ENCODE data around the gene HSF4. TPM values are rescaled to one million over a fixed set of nuclear protein-coding genes. Genes with fewer than 3 reads are reported as not detected.
"Not testable (repeated sequence)": the region's sequence is repeated elsewhere in the genome, so short reads cannot be mapped to it uniquely, and the experiment has no call there.

HSF4 gene
- 3.8 TPM for total RNA-seq

DNA sequence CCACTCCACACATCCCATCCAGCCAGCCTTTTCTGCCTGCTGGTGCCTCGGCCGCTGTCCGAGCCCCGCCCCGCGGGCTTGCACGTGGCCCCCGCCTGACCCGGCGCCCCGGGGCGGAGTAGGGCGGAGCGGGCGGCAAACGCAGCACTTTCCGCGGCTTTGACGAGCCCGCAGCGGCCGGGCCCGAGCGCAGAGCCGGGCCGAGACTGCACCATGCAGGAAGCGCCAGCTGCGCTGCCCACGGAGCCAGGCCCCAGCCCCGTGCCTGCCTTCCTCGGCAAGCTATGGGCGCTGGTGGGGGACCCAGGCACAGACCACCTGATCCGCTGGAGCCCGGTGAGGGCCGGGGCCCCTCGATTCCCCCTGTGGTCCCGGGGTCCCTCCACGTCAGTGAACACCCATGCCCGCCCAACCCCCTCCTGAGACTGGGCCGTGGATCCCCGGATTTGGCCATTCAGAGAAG is at the start of gene HSF4:
Gene HSF4, plus strand, starts transcription at position 147 of the 463 bp plus-strand sequence. Its CDS starts 67 bp downstream, at position 214.
- DNase-seq, result no peak

- no peak for DNase-seq
These were observed 49.8 kb upstream of the HSF4 start for GRCh38 chr16:67114793-67115192.

DNA sequence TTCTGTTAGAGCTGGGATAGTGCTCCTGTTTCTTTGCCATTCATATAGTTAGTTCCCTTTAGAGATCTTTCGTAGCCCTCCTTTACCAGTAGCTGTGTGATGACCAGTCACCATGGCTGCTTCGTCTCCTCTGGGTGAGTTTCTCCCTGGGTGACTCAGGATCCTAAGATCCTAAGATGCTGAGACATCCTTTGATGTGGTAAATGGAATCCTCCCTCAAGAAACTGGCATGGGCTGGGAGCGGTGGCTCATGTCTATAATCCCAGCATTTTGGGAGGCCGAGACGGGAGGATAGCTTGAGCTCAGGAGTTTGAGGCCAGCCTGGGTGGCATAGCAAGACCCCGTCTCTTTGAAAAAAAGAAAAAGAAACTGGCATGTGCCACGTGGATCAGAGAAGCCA is 48.9 kb upstream of the HSF4 start:
- no peak for DNase-seq

DNA sequence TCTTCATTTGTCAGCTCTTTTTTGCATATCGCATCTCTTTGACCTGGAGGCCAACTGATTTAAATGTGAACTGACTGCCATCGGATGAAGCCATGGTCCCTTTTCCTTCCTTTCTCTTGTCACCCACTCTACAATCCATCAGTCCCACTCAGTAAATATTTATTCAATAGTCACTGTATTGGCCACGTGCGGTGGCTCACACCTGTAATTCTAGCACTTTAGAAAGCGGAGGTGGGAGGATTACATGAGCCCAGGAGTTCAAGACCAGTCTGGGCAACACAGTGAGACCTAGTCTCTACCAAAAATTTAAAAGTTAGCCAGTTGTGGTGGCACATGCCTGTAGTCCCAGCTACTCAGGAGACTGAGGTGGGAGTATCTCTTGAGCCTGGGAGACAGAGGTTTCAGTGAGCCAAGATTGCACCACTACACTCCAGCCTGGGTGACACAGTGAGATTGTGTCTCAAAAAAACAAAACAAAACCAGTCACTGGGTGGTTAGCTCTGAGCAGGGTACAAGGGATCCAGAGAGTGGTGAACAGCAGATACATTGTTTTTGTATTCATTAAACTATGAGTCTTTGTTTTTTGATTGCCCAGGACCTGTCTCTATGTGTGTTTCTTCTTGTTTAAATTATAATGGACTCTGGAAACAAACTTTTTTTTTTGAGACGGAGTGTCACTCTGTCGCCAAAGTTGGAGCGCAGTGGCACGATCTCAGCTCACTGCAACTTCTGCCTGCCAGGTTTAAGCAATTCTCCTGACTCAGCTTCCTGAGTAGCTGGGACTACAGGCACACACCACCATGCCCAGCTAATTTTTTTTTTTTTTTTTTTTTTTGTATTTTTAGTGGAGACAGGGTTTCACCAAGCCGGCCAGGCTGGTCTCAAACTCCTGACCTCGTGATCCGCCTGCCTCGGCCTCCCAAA is 47.9 kb upstream of the HSF4 start:
- DNase-seq, result no peak

- no peak for DNase-seq
These were observed 46.8 kb upstream of the HSF4 start for GRCh38 chr16:67117716-67118115.

DNA sequence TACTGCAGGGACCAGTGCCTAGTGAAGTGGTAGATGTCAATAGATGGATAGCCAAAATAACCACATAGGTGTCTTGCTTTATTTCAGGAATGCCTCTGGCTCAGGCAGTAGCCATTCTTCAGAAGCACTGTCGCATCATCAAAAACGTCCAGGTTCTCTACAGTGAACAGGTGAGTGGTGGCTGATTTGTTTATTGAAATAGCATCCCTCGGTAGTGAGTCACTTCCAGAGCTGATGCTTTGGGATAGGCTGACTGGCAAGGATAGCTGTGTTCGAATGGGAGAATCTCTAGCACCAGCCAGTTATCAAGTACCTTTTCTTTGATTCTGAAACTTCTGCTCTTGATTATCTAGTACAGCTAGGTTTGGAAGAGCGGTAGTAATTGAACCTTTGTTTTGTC is 44.5 kb upstream of the HSF4 start:
- no peak for DNase-seq

- DNase-seq, result not testable (repeated sequence)
These were observed 41.7 kb upstream of the HSF4 start for GRCh38 chr16:67122799-67123198.

DNA sequence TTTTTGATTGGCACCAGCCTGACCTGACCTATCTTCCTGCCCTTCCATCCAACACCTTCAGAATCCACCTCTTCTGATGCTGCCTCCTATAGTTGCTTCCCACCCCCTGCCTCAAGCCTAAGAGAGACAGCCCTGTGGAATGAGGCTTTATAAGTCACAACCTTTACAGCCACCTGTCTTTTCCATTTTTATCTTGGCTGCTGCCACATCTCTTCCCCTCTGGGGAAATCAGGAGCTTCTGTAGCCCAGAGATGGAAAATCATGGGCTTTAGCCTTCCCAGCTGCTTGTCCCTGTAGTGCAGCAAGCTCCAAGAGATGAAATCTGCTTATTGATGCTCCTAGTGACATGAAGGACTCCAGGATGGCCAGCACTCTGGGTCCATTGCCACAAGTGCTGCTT is 36.1 kb upstream of the HSF4 start:
- no peak for DNase-seq

DNA sequence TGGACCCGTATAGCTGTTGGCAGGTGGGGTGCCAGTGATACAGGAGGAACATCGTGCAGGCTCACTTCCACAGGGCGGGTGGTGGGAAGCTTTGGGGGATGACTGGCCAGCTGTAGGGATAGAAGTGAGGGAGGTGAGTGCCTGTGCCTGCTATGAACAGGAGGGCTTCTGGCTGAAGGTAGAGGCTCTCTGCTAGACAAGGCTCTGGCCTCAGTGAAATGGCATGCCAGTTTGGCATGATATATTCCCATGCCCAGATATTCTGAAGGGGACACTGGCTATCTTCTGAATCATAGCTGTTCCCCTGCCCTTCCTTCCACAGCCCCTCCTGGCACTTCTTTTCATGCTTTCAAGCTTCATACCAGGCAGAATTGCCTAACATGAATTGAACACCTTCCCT is 35.7 kb upstream of the HSF4 start:
- DNase-seq, result no peak

DNA sequence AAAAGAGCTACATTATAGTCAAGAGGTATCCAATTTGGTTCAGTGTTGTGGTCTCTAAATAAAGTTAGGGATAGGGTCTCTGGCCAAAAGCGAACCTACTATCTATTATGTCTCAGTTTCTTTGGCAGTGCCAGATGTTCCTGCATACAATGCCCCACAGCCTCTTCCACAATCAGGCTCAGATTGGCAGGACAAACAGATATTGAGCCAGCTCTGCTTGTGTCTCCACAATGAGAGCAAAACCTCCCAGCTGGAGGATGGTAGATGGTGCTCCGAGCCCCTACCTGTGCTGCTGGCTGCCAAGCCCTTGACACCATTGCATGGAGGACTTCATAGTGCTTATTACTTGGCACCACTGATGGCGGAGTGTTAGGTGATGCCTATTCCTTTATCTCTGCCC is 35.1 kb upstream of the HSF4 start:
- no peak for DNase-seq

GRCh38 chr16:67137605-67138004 is 26.9 kb upstream of the HSF4 start:
- no peak for DNase-seq

GRCh38 chr16:67141391-67141790 is 23.2 kb upstream of the HSF4 start:
- DNase-seq, result no peak

DNA sequence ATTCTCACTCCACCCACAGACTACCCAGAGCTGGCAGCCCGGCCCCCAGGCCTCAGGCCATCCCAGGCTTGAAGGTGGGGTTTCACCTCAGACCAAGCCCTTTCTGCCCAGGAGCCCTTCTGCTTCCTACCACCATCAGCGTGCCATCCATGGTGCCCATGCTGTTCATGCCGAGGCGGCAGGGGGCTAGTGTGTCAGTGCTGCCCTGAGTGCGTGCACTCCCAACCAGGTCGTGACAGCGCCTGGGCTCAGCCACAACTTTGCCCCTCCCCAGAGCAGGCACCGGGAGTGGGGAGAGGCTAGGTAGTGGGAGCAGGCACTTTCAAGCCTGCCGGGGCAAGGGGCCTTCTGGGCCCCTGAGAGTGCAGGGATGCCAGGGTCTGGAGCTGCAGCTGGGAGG is 22.2 kb upstream of the HSF4 start:
- no peak for DNase-seq

DNA sequence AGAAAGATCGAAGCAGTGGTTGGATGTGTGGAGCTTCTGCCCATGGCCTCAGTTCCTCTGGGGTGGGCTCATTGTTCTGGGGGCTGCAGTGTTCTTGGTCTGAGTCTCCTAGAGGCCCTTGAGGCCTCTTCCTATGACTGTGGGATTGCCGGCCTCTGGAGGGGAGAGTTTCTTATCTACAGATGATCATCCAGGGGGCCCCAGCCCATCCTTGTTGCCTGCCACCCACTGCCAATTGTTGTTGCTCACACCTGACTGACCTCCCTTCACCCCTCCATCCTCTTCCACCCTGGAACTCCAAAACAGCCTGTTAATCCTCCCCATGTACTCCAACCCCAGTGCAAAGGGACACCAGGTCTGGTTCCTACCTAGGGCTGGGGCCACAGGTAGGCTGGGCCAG is 19.6 kb upstream of the HSF4 start:
- no peak for DNase-seq

DNA sequence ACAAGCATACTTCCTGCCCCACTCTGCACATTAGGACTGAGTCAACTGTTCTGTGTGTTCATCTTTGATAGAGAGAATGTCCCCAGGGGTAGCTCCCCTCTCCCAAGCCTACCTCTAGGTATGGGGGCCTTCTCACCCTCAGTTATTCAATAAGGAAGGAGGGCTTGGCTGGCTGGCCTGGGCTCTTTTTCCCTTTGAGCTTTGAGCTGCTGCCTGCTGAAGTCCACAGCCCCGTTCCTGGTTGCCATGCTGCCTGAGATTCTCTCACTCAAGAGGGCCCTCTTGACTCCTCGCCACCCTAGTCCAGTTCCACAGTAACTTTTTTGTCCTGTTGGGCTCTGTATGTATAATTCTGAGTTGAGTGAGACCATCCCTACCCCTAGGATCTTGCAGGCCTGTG is 18.8 kb upstream of the HSF4 start:
- DNase-seq, result no peak

DNA sequence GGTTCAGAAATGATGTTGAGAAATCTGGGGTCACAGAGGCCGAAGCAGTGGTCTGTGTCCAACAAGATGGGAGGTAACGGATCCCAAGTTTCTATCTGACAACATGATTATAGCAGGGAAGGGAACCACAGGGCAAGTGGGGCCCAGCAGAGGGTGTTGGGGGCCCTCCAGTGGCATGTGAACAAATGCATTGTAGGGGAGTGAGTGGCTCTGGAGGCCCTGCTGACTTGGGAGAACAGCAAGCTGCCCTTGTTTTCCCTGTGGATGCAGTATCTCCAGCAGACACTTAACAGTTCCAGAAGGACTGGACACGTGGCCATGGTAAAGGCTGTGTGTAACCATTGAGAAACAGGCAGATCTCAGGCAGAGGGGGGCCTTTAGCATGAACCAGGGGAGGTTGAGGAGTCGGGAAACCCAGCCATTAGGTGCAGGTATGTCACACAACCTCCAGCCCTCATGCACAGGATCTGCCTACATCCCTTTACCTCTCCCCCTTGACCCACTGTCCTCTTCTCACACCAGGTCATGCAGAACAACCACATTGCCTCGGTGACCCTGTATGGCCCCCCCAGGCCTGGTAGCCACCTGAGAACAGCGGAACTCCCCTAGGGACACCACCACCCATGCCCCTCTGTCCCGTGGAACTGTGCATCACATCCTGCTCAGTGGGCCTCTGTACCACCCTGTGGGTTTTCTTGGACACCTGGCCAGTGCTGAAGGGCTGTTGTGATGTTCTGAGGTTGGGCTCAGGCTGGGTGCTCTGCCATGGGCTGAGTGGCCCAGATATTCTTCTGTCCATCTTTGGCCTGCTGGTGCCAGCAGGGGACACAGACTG is 17.8 kb upstream of the HSF4 start:
- DNase-seq, result no peak

DNA sequence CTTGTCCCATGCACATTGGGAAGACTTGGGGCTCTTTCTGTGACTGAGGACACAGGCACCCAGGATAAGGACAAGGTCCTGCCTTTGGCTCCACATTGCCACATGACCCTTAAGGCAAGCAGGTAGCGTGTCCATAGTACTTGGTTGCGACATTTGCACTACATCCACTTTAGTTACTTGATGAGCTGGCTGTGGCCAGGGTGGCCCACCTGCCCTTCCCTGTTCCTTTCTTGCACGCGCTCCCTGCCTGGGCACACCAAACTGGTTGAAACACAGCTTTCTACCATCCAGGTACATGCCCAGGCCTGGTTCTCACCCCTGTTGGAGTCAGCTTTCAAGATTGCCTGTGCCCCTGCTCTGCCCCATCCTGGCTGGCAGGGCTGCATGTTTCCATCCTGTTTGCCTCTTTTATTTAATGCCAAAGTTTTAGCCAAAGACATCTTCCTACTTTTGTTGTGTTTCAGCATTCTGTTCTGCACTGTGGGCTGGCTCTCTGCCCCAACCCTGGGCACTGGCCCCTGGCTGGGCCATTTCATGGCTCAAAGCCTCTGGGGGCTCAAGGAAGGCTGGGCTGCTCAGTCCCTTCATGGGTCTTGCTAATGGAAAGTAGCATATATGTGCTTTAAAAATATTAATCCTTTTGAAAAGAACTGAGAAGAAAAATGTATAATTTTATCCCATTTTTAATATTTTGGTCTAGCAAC is 17.0 kb upstream of the HSF4 start:
- DNase-seq, result no peak

DNA sequence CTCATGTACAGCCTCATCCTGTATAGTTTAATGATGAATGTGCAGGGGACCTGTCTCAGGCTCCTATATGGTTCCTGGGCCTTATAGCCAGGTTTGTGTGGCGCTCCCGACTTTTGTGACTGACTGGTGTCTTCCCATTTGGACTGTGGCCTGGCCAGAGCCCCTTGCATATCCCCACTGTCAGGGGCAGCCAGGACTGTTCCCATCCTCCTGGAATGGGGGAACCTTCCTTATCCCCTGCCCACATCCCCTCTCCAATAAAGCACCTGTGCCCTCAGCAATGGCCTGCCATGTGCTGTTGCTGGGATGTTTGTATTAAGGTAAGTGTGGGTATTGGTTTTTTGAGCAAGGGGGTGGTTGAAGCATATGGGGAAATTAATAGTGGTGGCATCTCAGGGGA is 16.3 kb upstream of the HSF4 start:
- no peak for DNase-seq

- DNase-seq, result no peak
These were observed 15.8 kb upstream of the HSF4 start for GRCh38 chr16:67148656-67149275.

GRCh38 chr16:67149276-67150046 is 15.1 kb upstream of the HSF4 start:
- DNase-seq, result no peak

All from tongue (tissue), 2 donors.